Breast epithelium (tissue), 3 donors: ENCODE measurements around the gene ATP13A2.

Source experiments
- CTCF ChIP-seq, 3 donors: fragments of 450-650 bp; IDR thresholded peaks; one replicate each; pipeline ENCODE4 v1.5.1; 2016 to 2017; ENCODE audit warnings: antibody characterized with exemption in 3 of 3, mild to moderate bottlenecking in 3 of 3, moderate library complexity in 3 of 3
- POLR2A ChIP-seq: fragments of 450-650 bp; IDR thresholded peaks from one replicate; pipeline ENCODE4 v1.6.1; 2016; ENCODE audit warnings: antibody characterized with exemption, mild to moderate bottlenecking, moderate library complexity
- POLR2AphosphoS5 ChIP-seq, 3 donors: sonication (generic); formaldehyde crosslinking; IDR thresholded peaks; one replicate each; pipeline ENCODE4 v1.6.1; 2017; ENCODE audit warnings: antibody characterized with exemption in 3 of 3

- TF ChIP-seq POLR2A (no peak), CTCF (IDR thresholded peaks at IDR 0.05) (no peak), POLR2AphosphoS5 (IDR thresholded peaks at IDR 0.05) (no peak)
Observed at GRCh38 chr1:17020502-17020901, 8.8 kb upstream of the ATP13A2 start.
